GM19397 (cell line): Measurements from ENCODE around the gene MPPED1.

Experiments used
- ATAC-seq: cut with Tn5 transposase; IDR thresholded peaks from one replicate; pipeline ENCODE4 v1.9.1; 2021; ENCODE audit warnings: mild to moderate bottlenecking, moderate library complexity; ENCODE audit not compliant: unreplicated experiment

Gene MPPED1

DNA sequence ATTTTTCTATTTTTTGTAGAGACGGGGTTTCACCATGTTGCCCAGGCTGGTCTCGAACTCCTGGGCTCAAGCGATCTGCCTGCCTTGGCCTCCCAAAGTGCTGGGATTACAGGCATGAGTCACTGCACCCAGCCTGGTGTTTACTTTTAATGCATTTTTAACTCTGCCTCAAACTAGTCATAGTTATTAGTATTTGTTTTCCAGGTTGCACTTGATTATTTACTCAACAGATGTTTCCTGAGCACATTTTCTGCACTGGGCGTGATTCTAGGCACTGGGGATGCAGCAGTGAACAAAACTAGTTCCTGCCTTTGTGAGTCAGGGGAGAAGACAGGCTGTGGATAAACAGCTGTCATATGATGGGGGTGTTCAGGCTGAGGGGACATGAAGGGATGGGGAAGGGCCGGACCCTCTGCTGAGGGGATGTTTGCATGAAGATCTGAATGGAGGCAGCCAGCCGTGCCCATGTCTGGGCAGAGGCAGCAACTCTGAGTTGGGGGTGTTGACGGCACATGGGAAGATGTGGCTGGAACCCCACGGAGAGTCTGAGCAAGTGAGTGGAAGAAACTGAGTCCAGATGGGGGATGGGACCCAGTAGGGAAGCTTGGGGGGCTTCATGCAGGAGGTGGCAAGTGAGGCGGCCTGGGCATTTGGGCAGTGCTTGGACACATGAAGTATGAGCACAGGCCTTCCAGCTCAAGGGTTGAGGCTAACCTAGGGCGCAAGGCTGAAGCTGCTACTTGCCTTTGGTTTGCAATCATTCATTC lies 34.4 kb downstream of the MPPED1 start:
- ATAC-seq = no peak

DNA sequence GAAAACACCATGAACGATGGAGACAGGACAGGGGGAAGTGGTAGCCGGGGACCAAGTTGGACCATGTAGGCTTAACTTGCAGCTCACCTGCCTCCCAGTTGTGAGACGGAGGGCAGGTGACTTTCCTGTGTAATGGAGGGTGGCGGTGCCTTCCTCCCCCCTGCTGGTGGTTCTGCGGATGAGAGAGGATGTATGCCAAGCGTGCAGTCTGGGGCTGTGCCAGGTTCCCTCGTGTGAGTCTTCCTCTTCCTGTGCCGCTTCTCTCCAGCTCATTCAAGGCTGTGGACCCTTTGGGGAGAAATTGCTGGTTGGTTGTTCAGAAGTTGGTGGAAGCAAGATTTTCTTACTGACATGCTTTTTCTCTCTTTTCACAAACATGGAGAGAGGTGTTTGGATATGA lies 35.1 kb downstream of the MPPED1 start:
- no peak for ATAC-seq

DNA sequence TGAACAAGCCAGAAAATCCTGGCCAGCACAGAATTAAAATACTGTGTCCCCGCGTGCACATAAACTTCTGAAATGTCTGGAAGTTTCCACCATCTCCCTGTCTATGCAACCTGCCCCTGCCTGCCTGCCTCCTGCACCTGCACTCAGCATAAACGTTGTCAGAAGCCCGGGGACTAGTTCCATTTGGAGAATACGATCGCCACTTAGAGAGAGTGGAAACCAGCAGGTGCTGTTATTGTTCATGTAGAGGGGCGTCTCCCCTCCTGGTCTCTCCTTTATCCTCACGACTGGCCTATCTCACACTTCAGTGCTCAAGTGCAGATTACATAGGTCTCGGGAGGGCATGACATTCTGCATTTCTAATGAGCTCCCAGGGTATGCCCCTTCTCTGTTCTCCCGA lies 35.6 kb downstream of the MPPED1 start:
- no peak for ATAC-seq

DNA sequence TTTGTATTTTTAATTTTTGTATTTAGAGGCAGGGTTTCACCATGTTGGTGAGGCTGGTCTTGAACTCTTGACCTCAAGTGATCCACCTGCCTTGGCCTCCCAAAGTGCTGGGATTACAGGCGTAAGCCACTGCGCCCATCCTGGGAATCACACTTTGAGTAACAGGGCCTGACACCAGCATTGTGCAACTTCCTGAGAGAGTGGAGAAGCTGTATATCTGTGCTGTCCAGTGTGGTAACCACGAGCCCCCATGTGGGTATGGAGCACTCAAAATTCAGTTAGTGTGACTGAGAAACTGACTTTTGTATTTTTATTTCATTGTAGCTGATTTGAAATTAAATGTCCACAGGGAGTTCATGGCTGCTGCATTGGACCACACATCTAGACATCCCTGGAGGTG lies 36.2 kb downstream of the MPPED1 start:
- no peak for ATAC-seq

DNA sequence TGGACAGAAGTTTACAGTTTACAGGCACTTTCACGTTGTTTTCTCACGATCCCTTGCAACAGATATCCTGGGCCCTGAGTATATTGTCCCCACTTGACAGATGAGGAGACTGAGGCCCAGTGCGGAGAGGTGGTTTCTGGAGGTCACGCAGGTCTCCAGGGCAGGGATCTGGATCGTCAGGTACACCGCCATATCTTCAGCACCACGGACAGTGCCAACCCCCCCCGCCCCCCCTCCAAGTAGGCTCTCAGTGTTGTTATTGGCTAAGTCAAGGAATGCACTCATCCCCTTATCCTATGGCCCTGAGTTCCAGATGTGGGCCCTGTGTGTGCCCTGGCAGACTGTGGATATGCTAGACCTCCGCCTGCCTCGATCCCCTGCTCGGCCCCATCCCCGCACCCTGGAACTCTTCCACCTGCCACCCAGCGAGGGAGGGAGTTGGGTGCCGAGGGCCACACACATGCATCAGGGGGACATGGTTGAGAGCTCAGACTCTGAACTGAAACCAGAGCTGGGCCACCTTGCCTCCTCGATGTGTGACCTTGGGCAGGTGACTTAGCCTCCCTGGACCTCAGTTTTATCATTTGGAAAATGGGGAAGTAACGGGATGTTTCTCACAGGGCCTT lies 37.5 kb downstream of the MPPED1 start:
- ATAC-seq = no peak

DNA sequence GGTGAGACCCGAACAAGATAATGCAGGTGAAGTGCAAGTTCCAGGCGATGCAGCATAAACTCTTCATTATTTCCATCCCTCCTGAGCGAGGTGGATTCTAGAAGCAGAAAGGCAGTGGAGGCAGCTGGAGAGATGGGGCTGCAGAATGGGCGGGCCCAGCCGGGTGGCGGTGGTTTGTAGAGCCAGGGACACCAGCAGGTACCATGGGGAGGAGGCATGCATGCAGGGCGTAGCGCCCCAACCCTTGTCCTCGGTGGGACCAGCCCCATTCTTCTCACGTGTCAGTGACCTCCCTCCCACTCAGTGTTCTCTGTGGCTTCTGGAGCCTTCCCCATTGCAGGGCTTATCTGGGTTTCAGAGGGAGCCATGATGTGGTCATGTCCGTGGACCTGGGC lies 38.0 kb downstream of the MPPED1 start:
- ATAC-seq = no peak

DNA sequence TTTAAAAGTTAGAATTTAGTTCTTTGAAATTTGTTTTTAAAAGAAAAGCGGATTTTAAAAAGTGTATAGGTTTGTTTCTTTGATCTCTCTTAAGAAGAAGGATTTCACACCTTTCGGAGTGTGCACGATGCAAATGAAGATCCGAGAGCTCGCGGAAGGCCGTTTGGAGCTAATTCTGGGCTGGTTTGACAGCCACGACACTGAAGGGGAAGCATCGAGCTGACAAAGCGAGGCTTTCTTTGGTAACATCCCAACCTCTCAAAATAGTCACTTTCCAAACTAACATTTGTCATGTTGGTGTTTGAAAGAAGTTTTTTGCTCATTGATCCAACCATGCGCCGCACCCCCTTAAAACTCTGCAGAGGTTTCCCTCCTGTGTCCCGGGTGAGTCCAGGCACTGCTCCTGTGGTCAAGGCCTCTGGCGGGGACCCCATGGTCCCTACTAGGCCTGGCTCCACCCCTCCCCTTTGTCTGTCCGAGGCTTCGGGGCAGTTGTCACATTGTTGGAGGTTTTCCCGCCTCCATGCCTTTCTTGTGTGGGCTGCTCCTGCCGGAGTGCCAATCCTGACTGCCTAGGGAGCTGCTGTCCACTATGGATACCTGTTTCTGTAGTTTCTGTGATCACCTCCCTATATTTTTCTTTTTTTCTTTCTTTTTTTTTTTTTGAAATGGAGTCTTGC lies 39.7 kb downstream of the MPPED1 start:
- no peak for ATAC-seq

DNA sequence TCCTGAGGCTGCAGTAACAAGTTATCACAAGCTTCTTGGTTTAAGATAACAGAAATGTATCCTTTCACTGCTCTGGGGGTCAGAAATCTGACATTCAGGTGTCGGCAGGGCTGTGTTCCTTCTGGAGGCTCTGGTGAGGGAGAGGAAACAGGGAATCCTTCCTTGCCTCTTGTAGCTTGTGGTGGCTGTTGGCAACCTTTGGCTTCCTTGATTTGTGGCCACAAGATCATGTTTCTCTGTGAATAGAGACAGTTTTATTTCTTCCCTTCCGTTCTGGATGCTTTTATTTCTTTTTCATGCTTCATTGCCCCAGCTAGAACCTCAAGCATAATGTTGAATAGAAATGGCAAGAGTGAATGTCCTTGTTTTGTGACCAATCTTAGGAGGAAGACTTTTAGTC lies 44.0 kb downstream of the MPPED1 start:
- ATAC-seq = no peak

DNA sequence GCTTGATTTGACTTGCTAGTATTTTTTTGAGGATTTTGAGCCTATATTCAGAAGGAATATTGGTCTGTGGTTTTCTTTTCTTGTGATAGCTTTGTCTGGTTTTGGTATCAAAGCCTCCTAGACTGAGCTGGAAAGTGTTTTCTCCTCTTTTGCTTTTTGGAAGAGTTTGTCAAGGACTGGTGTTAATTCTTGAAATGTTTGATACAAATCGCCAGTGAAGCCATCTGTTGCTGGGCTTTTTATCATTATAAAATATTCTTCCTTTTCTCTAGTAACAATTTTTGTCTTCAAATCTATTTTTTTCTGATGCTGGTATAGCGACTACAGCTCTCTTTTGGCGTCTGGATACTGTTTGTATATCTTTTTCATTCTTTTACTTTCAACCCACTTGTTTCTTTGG lies 45.2 kb downstream of the MPPED1 start:
- ATAC-seq = no peak

DNA sequence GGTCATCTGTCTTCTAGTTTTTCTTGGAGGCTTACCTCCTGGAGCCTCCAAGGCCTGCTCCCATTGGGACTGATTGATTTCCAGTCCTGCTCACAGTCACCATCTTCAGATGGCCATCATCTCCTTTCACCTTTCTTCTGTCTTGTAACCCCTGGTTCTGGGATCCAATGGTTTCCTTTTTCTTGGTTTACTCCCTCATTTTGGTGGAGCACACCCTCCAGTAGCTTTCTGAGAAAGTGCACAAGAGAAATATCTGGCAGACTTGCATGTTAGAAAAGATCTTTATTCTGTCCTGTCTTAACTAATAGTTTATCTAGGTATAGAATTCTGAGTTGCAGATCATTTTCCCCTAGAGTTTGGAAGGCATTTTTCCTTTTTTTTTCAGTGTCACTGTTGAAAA lies 50.9 kb downstream of the MPPED1 start:
- no peak for ATAC-seq

DNA sequence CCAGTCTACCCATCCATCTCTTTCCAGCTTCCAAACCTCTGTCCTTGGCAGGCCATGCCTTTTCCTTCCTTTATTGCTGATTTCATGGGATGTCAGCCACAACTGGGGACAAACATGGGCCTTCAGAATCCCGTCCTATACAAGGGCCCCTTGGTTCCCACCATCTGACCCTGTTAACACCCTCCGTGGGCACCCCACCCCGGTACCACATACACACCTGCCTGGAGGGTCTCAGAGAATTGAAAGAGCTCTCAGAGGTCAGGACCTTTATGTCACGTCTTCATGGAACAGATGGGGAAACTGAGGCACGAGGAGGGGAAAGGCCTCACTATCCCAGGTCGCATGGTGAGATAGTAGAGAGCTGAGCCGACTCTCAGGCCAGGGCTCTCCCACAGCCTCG lies 53.0 kb downstream of the MPPED1 start:
- ATAC-seq = no peak

DNA sequence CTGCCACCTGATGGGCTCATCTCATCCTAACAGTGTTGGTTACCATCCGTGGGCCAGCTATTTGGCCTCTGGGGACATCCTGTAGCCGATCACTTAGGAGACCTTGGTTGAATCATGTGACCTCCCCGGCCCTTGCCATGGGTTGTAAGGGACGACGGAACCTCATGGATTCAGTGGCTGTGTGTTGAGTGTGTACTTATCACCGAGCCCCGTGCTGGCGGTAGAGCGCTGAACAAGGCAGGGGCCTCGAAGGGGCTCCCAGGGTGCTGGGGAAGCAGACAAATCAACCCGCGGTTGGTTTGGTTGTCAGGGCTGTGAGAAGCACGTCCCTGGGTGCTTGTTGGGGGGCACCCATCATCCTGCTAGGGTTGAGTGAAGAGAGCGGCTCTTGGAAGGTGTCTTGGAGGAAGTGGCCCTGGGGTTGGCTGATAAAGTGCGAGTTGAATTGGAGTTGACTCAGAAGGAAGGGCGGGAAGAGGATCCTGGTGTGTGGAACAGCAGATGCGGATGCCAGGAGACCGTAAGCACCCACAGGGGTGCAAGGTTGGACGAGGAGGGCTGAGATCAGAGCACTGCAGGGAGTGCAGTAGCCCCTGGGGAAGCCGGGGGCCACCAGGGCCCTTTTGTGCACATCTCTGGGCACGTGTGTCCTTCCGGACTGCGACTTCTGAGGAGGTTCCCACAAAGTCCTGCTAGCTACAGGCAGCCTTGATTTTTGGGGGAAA lies 53.6 kb downstream of the MPPED1 start:
- no peak for ATAC-seq

DNA sequence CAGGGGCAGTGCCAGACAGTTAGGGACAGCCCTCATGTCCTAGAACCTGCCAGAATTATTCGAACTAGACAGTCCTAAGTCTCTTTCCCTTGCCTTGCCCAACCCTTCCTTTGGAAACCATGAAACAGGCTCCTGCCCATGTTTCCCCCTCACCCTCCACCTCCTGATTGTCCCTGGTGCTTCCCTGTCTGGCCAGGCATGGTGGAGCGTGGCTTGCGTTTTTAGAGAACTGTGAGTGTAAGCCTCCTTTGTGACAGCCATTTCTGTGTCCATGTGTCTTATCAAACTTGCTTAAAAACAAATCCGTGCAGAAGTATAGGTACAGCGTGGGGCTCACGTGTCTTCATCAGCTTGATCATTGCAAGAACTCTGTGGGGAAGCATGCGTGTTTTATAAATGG lies 54.9 kb downstream of the MPPED1 start:
- no peak for ATAC-seq

DNA sequence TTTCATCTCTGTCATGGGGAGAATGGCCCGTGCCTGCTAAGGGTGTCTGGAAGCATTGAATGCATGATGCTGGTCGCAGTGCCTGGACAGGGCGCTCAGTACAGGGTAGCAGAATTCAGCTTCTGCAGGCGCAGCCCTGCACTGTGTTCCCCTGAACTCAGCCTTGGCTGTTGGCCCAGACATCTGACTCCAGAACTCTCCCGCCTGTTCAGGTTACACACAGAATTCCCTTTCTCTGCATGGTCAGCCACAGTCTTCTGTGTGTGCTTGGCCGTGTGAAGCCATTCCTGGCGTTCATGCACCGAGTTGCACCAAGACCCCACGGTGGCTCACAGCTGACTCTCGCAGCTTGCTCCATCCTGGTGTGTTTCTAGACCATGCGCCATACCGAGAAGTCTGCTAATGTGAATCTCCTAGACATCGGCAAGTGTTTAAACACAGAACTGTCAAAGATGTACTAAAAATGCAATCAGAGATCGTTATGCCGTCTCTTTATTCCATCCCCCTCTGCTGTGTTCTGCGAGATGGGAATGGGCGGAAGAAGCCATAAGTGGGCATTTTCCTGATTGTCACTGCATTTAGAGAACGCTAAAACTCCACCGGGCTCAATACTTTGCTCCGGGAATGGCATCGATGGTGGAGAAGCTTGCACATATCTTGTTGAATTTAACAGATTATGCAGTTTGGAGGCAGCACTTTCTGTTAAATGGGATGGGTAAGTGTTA lies 55.6 kb downstream of the MPPED1 start:
- ATAC-seq = no peak

DNA sequence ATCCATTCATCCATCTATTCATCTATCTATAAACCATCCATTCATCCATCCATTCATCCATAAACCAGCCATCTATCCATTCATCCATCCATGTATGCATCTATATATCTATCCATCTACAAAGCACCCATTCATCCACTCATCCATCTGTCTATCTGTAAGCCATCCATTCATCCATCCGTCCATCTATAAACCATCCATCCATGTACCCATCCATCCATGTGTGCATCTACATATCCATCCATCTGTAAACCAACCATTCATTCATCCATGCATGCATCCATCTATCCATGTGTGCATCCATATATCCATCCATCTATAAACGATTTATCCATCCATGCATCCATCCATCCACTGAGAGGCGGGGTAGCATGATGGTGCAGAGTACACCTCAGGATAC lies 58.4 kb downstream of the MPPED1 start:
- ATAC-seq = no peak

DNA sequence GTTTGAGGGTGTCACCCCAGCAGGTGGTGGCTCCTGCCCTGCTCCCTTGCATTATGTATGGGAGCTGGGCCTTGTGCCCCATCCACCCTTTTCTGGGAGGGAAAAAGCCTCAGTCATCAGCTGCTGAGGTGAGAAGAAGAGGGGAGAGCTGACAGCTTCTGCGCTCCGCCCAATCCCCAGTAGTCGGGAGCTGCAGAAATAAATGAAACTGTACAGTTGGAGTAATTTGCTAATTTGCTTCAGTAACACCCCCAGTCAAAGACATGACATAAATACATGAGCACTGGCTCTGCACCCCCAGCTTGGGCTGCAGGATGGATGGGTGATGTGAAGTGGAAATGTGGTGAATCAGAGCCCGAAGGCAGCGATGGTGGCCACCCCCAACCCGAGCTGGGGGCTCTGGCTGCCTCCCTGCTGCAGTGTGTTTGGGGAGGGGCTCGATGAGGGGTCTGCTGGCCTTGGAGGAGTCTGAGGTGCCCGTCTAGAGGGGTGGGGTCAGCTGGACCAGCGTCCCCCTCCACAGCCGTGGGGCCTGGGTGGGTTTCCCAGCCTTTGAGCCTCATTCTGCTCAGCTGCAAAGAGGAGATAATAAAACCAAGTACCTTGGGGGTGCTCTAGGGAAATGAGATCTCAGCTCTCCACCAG lies 59.2 kb downstream of the MPPED1 start:
- no peak for ATAC-seq

DNA sequence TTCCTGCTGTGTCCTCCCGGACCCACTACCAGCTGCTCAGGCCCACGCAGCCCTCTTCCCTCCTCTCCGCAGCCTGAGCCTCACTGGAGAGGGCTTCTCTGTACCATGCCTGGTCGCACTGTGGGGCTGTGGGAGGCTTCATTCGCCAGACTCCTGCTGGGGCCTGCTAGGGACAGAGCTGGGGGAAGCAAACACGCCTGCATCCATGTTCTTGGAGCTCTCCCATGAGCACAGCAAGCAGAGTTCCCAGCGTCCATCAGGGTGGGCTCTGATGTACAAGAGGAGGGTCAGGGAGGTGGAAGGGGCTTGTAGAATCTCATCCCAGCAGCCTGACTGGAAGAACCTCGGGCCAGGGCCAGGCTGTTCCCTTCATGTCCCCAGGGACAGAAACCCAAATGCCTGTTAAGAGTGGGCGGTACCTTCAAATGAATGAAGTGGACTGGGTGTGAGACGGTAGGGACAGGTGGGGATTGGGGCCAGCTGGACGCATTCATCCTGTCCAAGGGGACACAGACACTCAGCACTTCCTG lies 59.9 kb downstream of the MPPED1 start:
- ATAC-seq = no peak

DNA sequence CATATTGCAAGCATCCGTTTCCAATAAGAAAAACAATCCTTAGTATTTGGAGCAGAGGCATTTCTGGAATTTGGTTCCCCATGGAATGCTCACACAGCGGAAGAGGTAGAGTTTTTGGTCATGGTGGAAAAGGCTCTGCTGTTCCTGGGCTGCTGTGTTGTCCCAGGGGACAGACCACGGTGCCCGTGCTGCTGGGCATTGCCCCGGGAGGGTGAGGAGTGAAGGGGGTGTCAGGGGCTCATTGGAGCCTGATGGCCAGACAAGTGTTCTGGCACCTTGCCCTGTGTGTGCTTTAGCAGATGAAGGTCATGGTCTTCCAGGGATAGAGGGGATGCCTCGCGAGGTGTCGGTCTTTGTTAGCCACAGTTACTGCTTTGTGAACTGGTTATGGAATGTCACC lies 61.2 kb downstream of the MPPED1 start:
- ATAC-seq = no peak

DNA sequence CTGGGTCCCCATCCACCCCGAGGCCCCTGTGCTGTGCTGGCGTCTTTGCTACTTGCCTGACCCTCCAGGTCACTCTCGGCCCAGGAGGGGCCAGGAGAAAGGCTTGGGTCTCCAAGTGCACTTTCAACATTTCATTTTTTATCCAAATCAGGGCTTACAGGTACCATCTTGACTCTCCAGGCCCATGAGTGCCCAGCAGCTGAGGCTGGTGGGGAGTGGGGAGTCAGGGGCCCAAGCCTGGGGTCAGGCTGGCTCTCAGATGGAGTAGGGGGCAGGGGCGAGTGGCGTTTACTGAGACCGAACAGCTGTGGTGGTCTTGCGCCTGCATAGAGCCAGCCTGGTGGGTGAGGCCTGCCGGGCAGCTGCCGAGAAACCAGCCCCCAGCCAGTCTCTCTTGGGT lies 61.6 kb downstream of the MPPED1 start:
- ATAC-seq = no peak
